BJ (cell line): ENCODE results near the gene TBC1D30. TPM values are rescaled to one million over a fixed set of nuclear protein-coding genes. Genes with fewer than 3 reads are reported as not detected.

Experiments
- CTCF ChIA-PET: fragments of 350-600 bp; formaldehyde crosslinking; extraction: SDS; loops from one replicate; lab custom pipeline; 2021; ENCODE audit warnings: antibody characterized with exemption, inconsistent platforms; lab: Yijun Ruan, JAX
- POLR2A ChIA-PET: fragments of 300-600 bp; sonication (Branson Sonifier 250); formaldehyde crosslinking; extraction: SDS; loops from one replicate; lab custom pipeline; 2021; ENCODE audit warnings: antibody characterized with exemption; lab: Charles Lee
- DNase-seq: peaks from one replicate; pipeline ENCODE4 v3.0.0-alpha.2; 2011; ENCODE audit warnings: low read depth
- H3K27me3 ChIP-seq: 2 replicates; pipeline ENCODE4 v1.6.0; 2011; ENCODE audit warnings: low read length; ENCODE audit not compliant: control insufficient read depth, insufficient read depth
- H3K36me3 ChIP-seq: 2 replicates; pipeline ENCODE4 v1.5.1; 2011; ENCODE audit warnings: low read length; ENCODE audit not compliant: control insufficient read depth, insufficient read depth
- H3K4me3 ChIP-seq: 2 replicates; pipeline ENCODE4 v1.5.1; 2011; ENCODE audit warnings: low read depth, mild to moderate bottlenecking, control low read depth, low read length
- CTCF ChIP-seq: IDR thresholded peaks from 2 replicates; pipeline ENCODE4 v1.5.1; 2011; ENCODE audit warnings: low read depth, mild to moderate bottlenecking, control low read depth, inconsistent platforms, low read length, moderate library complexity; ENCODE audit not compliant: insufficient read depth
- polyA plus RNA-seq: library from polyadenylated mRNA; depleted of rRNA; stranded (reverse); fragments of >200 nt; gene quantifications from 2 replicates; pipeline ENCODE4 v1.2.3, GENCODE V29; 2011

The TBC1D30 gene
- polyA plus RNA-seq, 1 experiment: 0.22 TPM

- ChIA-PET CTCF (interaction anchor here (0.7 to 1.0 kb wide), 2 partner anchors 11 to 13 kb away, joined by 3 to 5 read pairs; no protein-coding TSS in a partner anchor), POLR2A (no interaction called here)
- TF ChIP-seq CTCF: no peak
- Histone ChIP-seq H3K4me3 (no peak overlapping the region), H3K27me3 (peaks cover 20% of the 10 kb centered on the region), H3K36me3 (no peaks in the 10 kb centered on the region)
- DNase-seq: no peak
These were observed 1.8 kb downstream of the TBC1D30 start for GRCh38 chr12:64826234-64826633.

GRCh38 chr12:64828713-64829112 lies 4.3 kb downstream of the TBC1D30 start:
- Histone ChIP-seq H3K27me3 (peaks cover 20% of the 10 kb centered on the region), H3K4me3 (no peak overlapping the region), H3K36me3 (no peaks in the 10 kb centered on the region)
- DNase-seq: no peak
- CTCF ChIA-PET: no interaction called here
- TF ChIP-seq CTCF: no peak
- POLR2A ChIA-PET: no interaction called here

- H3K4me3 ChIP-seq: no peak overlapping the region
- TF ChIP-seq CTCF: no peak
- no peaks in the 10 kb centered on the region for H3K36me3 ChIP-seq
- CTCF ChIA-PET: no interaction called here
- H3K27me3 ChIP-seq: no peaks in the 10 kb centered on the region; the same call in 1 of the 2 replicates
- DNase-seq: no peak
- POLR2A ChIA-PET: no interaction called here
These were observed 9.5 kb downstream of the TBC1D30 start for GRCh38 chr12:64833928-64834327.

- TF ChIP-seq CTCF: no peak
- H3K27me3 ChIP-seq: no peaks in the 10 kb centered on the region; the same call in 1 of the 2 replicates
- no peak for DNase-seq
- POLR2A ChIA-PET: no interaction called here
- H3K36me3 ChIP-seq: no peaks in the 10 kb centered on the region
- no peak overlapping the region for H3K4me3 ChIP-seq
- CTCF ChIA-PET: interaction anchor here (1.2 to 1.4 kb wide), 2 partner anchors 18 to 35 kb away, joined by 3 to 5 read pairs; no protein-coding TSS in a partner anchor
These were observed 11.5 kb downstream of the TBC1D30 start for GRCh38 chr12:64835901-64836300.

- no peaks in the 10 kb centered on the region for H3K36me3 ChIP-seq
- no peak for DNase-seq
- peaks cover 2% of the 10 kb centered on the region; the same call in 1 of the 2 replicates for H3K27me3 ChIP-seq
- ChIA-PET POLR2A (no interaction called here), CTCF (interaction anchor here (1.2 to 1.4 kb wide), 2 partner anchors 19 to 34 kb away, joined by 3 to 5 read pairs; no protein-coding TSS in a partner anchor)
- no peak for TF ChIP-seq CTCF
- no peak overlapping the region for H3K4me3 ChIP-seq
These were observed 12.4 kb downstream of the TBC1D30 start for GRCh38 chr12:64836856-64837255.
